Left kidney (tissue), 2 donors: Measurements from ENCODE around the gene ZMIZ1. TPM values are rescaled to one million over a fixed set of nuclear protein-coding genes. Genes with fewer than 3 reads are reported as not detected.
"Not testable (repeated sequence)": the region's sequence is repeated elsewhere in the genome, so short reads cannot be mapped to it uniquely, and the experiment has no call there.

Experiments used
- DNase-seq: peaks from one replicate; pipeline ENCODE4 v3.0.0-alpha.2; 2013
- polyA plus RNA-seq: library from polyadenylated mRNA; unstranded; fragments of 120-200 nt; gene quantifications from one replicate; pipeline ENCODE4 v1.2.1, GENCODE V29; 2013; ENCODE audit not compliant: insufficient read length

ZMIZ1 gene
- polyA plus RNA-seq, 1 donor = 70.2 TPM

DNA sequence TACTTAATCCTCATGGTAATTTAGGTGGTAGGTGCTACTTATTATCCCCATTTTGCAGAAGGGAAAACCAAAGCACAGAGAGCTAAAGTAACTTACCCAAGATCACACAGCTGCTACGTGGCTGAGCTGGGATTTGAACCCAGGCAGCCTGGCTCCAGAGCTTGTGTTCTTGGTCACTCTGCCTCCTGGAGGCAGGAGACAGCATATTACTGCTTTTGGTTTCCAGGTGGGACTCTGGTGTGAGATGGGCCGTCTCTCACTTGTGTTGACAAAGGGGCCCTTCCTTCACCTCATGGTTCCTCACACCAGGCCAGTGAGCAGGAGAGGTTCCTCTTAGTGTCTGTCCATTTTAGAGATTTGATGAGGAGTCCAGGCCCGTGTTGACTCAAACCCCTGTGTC, 198.7 kb downstream of the ZMIZ1 start:
- no peak for DNase-seq

DNA sequence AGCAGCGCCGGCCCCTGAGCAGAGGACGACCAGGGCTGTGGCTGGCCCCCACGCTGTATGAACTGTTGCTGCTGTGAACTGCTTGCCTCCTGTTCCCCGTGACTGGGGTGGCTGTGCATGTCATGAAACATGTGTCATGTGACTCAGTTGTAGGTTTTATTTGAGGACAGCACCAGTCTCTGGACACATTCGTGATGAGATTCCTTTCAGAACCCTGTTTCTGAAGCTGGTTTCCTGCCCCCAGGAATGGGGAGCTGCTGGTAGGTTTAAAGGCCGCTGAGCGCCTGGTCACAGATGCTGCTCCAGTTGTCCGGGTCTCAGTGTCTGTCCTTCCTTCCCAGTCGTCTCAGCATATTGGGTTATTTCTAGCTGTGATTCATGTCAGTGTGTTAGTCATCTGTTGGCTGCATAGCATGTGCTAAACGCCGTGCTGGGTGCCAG, 199.4 kb downstream of the ZMIZ1 start:
- no peak for DNase-seq

DNA sequence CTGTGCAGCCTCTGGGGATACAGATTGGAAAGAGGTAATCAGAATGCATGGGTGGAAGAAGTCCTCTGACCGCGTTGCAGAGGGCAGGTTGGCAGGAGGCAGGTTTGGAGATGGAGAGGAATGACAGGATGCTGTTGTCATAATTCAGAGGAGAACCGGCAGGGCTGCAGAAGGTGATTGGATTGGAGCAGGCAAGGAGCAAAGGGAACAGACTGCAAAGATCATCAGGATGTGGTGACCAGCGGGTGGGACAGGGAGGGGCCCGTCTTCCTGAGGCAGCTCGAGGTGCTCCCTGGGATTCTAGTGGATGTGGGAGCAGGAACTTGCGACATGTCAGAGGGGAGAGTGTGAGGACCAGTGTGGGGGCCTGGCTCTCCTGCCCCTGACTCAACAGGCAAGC, 200.0 kb downstream of the ZMIZ1 start:
- DNase-seq = no peak

DNA sequence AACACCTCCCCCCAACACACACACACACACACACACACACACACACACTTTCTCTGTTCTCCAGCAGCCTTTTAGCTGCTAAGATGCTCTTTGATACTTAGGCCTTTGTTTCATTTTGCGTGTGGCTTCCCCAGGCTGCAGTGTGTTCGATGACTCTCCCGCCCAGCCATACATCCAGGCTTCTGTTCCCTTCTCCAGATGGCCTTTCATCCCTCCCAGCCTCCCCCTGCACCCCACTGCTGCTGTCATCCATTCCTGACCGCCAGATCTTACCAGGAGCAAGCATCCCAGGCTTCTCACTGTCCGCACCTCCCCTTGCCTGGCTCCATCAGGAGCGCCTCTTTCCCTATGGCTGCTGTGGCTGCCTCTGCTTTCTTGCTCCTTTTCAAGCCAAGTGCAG, 200.7 kb downstream of the ZMIZ1 start:
- no peak for DNase-seq

DNA sequence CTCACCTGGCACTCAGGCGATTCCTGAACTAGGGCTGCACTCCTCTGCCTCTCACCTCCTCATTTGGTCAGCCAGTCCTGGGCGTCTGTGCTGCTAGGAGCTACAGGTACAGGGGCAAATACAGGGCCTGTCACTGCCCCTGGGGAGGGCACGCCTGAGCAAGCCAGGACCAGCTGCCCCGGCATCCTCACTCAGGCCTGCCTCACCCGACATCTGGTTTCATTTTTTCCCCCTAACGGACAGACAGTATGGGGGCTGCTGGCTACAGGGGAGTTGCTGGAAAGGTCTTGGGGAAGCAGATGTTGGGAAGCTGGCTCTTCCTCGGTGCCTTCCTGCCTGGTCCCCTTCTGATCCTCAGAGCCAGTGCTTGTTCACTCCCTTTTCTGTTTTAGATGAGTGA, 201.2 kb downstream of the ZMIZ1 start:
- DNase-seq = no peak

DNA sequence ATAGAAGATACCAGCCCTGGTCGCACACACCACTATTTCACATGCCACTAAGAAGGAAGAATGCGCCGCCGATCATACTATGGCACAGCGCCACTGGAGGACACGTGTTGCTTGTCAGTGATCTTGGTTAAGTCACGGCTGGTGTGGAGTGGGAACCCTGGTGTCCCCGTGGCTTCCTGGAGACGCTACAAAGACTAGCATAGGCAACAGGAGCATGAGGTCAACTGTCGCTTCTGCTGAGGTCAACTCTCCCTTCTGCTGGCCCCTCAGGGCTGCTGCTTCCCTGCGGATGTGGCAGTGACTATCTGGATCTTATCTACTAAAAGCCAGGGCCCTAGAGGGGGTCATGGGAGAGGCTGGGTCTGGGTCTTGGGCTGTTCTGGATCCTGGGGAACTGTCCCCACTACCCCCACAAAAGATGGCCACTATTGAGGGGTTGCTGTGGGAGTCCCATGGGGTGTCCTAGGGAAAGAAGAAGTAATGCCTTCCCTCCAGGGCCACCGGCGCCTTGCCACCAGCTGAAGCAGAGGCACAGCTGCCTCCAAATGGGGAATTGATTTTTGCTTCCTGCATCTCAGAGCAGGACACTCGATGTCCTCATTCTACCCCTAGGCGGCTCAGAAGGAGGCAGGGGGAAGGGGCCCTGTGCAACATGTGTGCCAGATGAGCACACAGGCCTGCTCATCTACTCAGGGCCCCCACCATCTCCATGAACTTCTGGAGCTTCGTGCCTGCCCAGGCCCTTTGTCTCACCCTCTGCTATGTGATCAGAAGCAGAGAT, 201.9 kb downstream of the ZMIZ1 start:
- no peak for DNase-seq

DNA sequence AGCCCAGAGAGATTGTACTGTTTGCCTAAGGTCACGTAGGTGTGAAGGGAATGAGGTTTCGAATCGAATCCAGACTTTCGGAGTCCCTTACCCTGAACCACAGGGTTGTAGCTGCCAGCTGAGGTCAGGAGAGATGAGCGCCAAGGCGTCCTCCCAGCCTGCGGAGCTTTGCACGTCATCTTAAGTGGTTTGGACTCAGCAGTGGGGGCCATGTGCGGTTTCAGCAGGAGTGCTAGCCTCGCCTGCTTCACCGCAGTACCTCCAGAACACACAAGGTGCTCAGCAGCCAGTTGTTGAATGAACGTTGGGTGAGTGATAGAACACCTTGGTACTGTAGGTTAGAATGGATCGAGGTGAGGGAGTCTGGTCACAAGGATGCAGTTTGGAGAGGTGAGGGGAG, 203.6 kb downstream of the ZMIZ1 start:
- DNase-seq = no peak

DNA sequence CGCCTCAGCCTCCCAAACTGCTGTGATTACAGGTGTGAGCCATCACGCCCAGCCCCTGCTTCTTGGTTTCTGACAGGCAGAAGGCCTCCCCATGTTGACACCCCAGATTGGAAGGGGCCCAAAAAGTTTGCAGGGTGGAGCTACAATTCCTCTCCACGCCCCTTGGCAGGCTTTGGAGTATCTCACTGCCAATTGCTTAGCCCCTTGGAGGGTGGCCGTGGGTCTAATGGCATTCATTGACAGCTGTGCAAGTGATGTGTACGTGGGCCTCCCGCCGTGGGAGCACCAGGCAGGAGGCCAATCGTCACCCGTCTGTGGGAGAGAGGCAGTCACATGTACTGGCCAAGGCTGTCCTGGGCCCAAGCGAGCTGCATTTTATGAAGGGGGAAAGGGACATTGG, 204.8 kb downstream of the ZMIZ1 start:
- no peak for DNase-seq

DNA sequence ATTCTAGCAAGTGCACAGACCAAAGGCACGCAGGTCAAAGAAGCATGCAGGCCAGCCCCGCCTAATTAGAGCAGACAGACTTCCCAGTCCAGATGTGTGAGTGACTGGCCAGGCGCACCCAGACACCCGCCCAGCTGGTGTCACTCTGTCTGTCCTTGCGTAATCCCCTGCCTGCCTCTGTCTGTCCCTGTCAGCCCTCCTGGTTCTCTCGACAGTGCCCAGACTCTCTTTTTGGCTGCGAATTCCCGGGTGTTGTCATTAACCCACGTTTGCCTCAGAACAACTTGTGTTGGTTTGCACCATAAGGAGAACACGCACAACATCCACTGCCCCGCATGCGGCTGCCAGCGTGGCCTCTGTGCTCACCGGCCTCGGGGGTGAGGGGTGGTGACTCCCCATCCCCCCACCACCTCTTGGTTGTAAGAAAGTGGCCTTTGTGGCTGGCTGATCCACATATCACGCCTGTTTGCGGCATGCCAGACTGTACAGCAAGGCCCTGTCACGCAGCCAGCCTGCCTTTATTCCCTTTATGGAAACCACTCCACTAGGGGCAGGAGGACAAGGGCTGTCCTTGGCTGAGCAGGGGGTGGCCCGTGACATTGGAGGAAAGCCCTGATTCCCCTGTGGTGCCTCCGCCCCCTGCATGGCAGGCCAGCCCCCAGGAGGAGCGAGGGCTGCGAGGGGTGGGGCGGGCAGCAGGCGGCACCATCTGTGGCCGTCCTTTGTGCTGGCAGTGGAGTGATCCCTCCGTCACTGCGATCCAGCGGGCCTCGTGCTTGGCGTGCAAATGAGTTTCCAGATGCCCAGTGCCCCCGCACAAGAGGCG, 205.7 kb downstream of the ZMIZ1 start:
- no peak for DNase-seq

DNA sequence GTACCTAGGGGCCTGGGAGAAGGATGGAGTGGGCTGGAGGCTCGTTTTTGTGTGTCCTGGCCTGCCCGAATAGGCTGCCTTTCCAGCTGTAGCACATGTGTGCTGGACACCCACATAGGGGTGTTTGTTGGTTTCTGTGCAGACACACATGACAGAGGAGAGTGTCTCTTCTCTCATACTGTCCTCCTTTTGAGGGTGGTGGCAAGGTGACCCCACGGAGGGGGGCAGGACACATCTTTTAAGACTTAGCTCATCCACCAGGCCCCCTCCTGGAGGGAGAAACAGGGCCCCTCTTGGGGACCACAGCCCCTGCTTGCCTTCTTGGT, 206.3 kb downstream of the ZMIZ1 start:
- DNase-seq = no peak

DNA sequence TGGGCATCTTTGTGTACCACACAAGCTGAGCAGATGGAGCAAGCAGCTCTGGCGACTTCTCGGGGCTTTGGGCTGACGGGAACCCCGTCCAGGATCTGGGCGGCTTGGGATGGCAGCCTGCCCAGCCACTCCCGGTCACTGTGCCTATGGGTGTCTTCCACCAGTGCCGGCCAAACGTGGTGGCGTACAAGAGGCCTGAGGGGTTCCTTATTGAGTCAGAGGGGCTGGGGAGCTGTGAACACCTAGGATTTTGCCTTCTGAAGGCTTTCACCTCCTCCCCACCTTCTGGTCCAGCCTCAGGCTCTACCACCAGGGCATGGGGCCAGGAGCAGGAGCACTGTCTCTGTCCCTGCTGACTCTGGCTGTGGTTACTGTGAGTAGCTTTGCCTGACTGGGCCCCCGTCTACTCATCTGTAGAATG, 206.7 kb downstream of the ZMIZ1 start:
- no peak for DNase-seq

DNA sequence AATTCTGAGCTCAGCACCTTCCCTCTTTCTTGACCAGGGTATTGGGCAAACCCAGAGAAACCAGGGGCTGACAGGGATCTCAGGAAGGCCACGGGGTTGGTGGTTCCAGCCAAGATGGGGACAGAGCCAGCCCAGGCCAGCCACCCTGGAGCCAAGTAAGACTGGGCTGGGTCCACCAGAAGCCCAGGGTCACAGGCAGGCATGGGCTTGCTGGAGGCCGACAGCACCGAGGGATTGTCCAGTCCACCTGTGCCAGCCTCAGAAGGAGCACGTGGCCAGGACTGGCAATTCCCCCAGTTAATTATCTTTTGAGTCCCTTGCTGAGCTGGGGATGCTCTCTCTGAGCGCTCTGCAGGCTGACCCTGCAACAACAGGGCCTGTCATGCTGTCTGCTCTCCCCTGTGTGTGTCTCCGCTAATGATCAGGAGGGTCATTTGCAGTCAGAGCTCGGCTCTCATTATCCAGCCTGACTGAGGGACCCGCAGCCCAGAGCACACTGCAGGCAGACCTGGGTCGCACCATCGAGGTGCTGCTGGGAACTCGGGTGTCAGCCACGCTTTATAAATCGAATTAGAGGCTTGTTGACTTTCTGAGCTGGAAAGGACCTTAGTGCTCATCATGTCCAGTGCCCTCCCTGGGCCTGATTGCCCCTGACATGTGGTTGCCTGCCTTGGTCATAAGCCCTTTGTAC, 209.0 kb downstream of the ZMIZ1 start:
- DNase-seq = no peak

DNA sequence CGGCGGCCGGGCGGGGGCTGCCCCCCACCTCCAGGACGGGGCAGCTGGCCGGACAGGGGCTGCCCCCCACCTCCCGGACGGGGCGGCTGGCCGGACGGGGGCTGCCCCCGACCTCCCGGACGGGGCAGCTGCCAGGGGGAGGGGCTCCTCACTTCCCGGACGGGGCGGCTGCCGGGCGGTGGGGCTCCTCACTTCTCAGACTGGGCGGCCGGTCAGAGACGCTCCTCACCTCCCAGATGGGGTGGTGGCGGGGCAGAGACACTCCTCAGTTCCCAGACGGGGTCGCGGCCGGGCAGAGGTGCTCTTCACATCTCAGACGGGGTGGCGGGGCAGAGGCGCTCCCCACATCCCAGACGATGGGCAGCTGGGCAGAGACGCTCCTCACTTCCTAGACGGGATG, 210.3 kb downstream of the ZMIZ1 start:
- not testable (repeated sequence) for DNase-seq

DNA sequence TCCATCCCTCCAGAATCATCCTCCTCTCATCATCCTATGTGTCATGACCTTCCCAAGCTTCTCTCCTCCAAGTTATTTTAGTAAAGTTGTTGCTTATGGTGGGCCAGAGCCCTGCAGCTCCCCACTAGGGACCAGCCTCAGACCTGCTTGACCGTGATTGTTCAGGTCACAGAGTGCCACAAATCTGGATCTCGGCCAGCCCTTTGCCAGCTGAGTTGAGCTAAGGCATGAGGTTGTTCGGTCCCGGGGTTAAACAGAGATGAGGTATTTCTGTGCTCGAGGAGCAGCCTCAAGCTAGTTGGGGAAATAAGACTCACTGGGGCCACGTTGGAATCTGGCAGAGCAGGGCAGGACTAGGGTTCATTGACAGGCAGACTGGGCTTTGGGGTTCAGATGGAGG, 212.2 kb downstream of the ZMIZ1 start:
- no peak for DNase-seq

DNA sequence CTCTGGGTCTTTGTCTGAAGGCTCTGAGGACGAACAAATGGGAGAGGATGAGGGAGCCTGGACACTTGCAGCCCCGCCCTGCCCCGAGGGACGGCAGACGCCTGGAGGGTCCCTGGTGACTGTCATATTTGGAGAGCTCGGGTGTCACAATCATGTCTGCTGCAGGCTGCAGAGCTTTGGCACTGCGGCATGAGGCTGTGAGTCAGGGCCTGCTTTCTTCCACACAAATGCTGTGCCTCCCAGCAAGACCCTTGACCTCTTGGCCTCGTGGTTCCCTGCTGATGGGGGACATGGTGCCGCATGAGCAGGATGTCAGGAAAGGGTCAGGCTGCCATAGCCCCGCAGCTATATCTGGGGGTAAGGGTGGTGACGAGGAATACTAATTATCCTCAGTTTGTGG, 213.6 kb downstream of the ZMIZ1 start:
- DNase-seq = no peak

DNA sequence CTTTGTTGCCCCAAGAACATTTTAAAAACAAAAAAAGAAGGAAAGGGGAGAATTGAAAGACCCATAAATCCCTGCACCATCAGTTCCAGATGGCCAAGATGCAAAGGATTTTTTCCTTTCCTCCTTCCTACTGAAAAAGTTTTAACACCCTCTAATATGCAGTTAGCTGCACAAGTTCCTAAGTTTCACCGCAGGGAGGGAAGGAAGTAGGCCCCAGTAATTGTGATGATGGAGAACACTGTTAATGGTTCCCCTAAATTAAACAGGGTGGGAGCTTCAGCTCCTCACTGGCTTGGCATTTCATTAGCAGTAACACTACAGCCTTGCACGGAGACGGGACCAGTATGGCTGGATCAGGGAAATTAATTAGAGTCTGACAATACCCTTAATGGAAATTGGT, 214.8 kb downstream of the ZMIZ1 start:
- DNase-seq = no peak

DNA sequence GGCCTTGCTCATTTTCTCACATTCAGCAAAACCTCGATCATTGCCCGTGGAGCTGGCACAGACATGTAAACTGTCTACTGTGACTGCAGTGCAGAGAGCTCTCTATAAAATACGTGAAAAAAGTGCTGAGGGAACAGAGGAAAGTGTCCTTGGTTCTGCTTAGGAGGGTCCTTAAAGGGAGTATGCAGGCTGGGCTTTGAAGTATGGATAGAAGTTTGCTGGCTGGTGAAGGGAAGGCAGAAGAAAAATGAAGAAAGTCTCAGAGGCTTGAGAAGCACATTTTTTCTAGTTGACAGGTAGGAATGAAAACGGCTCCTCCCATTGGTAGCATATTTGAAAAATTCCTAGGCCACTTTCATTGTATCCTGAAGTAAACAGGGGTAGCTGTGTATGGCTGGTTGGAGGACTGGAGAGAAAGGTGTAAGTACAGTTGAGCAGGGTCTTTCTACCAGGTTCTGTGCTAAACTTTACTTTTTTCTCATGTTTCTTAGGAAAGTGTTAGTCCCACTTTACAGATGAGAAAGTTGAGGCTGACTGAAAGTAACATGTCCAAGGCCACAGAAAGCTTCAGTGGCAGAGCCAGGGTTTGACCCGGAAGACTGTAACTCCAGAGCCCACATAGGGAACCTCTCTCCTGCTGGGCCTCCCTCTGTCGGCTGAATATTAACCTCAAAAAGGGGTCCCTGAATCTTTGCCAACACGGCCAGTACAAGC, 215.5 kb downstream of the ZMIZ1 start:
- DNase-seq = no peak

DNA sequence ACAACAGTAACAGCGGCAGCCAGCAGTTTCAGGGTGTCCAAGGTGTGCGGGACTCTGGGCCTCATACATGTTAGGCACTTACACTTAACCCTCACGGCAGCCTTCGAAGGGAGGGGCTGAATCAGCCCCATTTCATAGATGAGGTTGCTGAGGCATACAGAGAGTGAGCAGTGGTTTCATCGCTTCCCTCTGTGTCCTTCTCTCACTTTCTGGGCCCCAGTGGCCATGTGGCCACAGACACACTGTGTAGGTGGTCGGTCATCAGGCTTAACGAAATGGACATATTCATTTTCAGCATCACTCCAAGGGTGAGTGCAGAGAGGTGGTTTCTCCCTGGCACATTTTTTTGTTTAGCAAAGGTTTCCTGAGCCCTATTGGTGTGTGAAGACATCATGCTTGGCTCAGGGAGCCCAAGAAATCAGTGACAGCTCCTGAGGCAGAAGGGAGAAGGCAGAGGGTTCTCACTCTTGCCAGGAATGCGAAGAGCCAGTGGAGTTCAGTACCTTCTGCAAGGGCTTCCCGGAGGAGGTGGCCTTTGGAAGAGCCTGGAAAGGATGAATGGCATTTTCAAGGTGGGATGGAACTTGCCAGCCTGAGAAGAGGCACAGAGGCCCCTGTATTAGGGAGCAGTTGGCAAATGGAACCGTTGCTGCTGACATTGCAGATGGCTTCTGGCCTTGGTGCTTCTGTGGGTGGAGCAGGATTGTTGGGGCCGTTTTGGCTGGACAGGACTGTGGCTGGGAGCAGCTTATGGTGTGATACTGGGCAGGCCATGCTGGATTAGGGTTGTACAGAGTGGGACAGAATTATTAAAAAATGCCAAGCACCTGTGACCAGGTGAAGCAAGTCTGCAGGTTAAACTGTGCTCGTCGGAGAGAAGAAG, 216.8 kb downstream of the ZMIZ1 start:
- DNase-seq = no peak

DNA sequence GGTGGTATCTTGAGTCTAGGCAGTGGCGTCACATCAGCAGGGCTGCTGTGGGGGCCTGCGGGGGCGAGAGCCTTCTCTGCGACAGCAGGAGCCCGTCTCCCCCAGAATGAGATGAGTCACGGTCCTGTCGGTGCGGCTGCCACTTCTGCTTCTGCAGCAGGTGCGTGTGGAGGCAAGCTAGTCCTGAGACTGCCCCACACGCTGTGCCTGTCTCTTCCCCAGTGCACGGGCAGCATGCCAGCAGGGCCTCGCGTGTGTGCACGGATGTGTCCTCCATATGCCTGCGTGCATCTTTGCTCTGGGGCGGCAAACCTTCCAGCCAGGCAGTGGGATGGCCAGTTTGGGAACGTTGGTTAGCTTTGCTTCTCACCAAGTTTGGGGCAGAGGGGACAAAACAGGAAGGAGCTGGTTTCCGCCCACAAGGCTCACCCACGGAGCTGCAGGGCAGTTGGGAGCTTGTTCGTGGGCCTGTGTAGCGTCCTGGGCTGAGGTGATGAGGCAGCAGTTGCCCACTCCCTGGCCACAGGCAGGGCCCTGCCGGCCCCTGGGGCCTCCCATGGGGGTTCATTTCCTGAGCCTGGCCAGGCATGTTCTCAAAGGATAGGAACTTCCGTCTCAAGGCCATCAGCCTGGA, 217.7 kb downstream of the ZMIZ1 start:
- DNase-seq = no peak

DNA sequence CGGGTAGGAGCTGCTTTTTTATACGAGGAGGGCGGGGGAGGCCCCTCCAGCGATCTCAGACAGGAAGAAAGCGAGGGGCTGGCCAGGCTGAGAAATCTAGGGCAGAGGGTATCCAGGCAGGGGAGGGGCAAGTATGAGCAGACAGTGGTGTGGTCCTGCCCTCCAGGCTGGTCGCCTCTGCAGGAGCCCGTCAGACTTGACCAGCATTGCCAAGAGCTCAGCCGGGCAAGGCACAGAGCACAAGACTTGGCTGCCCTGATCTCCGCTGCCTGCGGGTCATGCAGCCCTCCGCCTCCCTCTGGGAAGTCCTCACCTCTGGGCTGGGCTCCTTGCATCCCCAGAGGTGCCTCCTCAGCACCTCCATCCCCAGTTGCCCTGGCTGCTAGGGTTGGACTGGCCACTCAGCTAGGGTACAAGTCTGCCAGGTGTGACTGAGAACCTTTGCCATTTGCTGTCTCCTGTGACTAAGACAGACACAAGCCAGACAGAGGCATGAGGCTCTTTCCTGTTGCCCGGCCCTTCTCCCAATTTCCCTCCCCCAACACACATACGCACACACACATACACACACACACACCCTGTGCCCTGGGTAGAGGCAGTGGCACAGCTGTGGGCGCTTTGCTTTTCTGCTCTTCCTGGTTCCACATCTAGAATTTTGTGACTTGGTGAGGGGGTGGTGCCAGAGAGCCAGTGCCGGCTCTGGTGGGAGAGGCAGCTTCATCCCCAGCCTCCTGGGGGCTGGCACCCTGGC, 219.4 kb downstream of the ZMIZ1 start:
- DNase-seq = no peak
